Epidermal melanocyte (primary cell): ENCODE data around the gene TPO.
"Not testable (repeated sequence)": the region's sequence is repeated elsewhere in the genome, so short reads cannot be mapped to it uniquely, and the experiment has no call there.

Experiments
- DNase-seq: peaks from one replicate; pipeline ENCODE4 v3.0.0; 2011; ENCODE audit warnings: low spot score; ENCODE audit not compliant: insufficient read length

Gene TPO

DNA sequence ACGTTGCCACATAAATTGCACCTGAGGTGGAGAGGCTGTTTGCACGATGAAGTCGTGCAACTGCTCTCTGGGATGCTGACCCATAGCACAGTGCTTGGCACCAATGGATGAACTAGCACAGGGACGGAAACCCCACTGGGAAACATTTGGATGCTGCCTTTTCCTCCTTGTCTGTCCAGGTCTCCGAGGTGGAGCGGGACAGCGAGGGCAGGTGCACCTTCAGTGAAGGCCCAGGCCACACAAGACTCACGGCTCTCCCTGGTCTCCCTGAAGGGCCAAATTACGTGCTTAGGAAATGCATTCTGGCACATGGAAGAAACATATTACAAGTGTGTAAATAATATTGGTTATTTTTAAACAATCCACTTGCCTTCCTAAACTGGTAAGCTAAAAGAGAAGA lies 70.3 kb downstream of the TPO start:
- DNase-seq = no peak

DNA sequence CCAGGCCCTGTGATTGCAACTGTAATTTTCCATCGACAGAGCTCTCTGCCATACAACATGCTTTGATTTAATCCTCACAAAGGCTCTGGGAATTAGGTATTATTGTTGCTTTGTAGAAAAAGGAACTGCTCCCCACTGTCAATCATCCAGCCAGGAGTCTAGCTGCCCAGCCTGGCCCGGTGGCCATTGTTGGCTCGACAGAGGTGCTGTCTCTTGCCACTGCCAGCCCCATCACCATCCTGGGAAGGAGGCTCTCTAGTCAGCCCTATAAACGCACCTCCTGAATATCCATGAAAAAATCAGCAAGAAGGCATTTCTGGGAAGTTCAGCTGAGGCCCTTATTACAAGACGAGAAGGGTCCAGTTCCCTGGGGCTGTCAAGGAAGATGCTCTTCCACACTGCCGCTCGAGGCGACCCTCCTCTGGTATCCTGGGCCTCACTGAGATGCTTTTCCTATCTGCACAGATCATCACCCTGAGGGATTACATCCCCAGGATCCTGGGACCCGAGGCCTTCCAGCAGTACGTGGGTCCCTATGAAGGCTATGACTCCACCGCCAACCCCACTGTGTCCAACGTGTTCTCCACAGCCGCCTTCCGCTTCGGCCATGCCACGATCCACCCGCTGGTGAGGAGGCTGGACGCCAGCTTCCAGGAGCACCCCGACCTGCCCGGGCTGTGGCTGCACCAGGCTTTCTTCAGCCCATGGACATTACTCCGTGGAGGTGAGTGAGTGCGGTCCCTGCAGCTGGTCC lies 71.0 kb downstream of the TPO start:
- DNase-seq = no peak

DNA sequence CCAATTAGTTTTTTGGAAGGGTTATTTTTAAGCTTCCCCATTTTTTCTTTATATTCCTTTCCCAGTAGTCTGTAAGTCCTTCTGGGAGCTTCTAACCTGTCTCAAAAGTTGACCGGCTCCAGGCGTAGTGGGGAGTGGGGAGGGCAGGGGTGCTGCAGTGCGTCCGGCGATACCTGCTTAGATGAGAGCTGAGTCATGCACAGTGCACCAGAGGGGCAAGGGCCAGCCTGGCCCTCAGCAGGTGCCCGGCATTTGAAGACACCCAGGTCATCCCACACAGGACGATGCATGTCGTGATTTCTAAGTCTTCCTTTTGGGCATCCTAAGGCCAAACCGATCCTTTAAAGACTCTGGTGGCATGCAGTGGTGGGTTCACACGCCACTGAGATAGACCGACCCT lies 73.4 kb downstream of the TPO start:
- DNase-seq = no peak

DNA sequence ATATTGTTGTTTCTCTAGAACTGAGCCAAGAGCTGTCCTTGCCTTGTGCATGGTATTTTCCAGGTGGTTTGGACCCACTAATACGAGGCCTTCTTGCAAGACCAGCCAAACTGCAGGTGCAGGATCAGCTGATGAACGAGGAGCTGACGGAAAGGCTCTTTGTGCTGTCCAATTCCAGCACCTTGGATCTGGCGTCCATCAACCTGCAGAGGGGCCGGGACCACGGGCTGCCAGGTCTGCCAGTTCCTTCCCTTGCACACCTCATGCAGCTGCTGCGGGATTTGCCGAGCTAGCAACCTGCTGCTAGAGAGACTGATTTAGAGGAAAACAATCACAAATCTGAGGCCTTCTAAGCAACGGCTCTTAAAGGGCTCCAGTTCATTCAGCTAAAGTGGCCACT lies 74.5 kb downstream of the TPO start:
- DNase-seq = no peak

DNA sequence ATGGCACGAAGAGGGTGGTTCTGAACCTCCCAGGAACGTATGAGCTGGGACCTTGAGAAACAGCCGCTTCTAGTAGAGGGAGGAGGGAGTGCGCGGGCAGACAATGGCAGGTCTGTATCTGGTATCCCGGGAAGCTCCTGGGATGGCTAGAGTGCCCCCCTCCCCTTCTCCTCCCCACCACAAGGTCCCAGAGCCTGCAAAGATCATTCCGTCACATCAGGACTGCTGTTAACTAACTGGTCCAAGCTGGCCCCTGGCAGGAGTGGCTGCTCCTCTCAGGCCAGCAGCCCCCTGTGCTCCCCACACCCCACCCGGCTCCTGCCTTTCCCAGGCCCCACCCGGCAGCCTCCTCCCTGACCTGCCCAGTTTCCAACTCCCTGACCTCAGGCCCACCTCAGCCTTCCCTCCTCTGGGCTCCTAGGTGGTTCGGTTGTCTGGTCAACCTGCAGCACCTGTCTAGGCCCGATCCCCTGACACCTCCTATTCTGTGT lies 75.0 kb downstream of the TPO start:
- no peak for DNase-seq

DNA sequence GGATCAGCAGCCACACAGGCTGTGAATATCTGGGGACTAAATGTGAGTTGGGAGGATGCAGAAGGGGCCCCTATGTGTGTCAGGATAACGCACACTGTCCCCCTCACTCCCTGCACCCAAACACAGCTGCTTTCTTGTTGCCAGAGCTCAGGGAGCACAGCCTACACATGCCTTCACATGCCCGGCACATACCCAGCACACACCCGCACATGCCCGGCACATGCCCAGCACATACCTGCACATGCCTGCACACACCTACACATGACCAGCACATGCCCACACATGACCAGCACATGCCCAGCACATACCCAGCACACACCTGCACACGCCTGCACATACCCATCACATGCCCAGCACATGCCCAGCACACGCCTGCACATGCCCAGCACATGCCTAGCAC lies 75.6 kb downstream of the TPO start:
- no peak for DNase-seq

DNA sequence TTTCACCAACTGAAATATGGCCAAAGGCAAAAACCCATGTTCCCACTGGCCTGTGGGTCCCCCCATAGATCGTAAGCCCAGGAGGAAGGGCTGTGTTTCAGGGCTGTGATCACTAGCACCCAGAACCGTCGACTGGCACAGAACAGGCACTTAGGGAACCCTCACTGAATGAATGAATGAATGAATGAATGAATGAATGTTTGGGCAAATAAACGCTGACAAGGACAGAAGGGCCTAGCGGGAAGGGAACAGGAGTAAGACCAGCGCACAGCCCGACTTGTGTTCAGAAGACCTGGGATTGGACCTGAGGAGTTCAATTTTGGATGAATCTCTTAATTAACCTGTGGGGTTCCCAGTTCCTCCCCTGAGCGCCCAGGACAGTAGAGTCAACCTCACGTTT lies 76.2 kb downstream of the TPO start:
- no peak for DNase-seq

DNA sequence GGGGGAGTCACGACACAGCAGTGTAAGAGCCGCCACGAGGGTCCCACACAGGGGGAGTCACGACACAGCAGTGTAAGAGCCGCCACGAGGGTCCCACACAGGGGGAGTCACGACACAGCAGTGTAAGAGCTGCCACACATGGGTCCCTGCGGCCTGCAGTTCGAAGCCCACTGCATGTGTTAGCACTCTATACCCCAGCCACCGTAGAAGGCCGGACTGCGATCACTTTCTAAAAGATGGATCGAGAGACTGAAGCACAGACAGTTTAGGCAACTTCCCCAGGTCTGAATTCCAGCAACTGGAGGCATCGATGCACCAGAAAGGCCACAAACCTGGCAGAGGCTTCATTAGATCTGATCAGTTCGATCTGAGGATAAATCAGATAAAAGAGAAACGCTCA lies 77.1 kb downstream of the TPO start:
- DNase-seq = not testable (repeated sequence)

DNA sequence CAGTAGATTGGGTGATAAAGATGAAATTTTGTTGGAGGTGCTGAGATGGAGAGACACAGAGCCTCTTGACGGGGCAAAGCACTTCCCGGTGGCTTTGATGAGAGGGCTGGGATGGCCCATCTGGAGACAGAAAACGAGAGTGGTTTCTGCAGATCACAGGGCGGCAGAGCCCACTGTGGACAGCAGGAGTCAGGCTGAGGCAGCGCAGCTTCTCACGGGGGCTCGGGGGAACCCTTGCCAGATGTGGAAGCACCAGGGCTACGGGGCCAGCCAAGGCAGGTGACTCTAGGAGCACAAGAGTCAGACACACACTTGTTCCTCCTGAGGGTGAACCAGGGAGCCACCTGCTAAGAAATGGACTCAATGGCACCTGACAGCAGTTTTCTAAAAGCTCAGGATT lies 78.5 kb downstream of the TPO start:
- DNase-seq = no peak

DNA sequence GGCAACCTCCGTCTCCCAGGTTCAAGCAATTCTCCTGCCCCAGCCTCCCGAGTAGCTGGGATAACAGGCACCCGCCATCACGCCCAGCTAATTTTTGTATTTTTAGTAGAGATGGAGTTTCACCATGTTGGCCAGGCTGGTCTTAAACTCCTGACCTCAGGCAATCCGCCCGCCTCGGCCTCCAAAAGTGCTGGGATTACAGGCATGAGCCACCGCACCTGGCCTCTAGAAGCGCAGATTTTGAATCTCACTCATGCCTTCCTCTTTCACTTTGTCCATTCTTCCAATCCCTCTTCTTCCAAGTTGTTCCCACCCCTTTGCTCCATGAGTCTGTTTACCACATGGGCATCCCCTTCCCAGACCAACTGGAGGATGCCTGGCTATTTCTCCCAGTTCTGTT lies 79.0 kb downstream of the TPO start:
- DNase-seq = not testable (repeated sequence)

DNA sequence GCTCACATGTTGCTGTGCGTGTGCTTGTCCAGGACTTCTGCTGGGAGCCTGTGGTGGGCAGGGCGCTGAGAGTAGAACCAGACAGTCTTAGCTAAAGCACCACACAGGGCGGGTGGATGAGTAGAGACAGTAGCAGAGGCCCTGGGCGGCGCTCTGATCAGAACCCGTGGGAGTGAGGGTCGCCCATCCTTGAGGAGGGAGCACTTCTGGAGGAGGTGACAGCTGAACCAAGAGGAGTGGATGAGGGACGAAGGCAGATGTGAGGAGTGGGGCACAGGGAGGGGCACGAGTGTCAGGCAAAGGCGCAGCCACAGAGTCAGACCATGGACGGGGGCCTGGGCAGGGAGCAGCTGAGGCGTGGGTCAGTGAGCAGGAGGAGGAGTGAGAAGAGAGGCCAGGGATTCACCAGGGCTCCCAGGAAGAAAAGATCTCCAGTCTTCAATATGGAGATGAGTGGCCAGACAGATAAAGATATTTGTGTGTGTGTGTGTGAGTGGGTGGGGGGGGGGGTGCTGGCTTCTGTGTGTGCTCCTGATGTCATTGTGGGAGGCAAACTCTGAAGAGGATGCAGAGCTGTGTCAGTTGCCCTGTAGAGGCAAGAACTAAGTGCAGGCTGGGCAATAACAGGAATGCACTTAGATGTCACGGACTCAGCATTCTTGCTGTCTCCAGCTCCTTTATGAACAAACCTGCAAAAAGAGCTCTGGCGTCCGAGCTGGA lies 79.6 kb downstream of the TPO start:
- no peak for DNase-seq

DNA sequence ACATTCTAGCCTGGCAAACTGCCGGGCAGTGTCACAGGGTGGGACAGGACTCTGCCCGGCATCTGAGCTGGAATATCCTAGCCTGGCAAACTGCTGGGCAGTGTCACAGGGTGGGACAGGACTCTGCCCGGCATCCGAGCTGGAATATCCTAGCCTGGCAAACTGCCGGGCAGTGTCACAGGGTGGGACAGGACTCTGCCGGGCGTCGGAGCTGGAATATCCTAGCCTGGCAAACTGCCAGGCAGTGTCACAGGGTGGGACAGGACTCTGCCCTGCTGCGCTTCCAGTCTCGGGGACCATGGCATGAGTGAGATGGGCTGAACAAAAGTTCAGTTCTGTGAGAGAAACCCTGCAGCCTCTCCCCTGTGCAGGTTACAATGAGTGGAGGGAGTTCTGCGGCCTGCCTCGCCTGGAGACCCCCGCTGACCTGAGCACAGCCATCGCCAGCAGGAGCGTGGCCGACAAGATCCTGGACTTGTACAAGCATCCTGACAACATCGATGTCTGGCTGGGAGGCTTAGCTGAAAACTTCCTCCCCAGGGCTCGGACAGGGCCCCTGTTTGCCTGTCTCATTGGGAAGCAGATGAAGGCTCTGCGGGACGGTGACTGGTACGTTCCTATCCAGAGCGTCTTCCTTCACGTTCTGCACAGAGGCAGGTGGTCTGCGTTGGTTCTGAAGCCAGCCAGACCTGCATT lies 80.3 kb downstream of the TPO start:
- DNase-seq = no peak

DNA sequence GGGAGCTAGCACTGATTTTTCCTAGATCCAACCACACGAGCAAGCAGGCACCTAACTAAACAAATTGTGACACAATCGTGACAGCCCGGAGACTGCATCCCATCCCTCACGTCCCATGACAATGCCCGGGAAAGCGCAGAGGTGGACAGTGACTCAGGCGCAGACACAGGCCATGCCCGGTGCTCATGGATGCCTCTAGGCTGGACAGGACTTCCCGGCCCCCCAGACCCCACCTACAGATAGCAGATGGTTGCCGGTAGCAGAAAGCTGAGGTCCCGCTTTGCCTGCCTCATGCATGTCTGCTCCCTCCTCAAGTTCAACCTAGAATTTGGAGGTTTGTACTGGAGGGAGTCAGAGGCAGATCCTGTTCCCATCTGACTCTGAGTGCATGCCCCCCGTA lies 81.0 kb downstream of the TPO start:
- DNase-seq = no peak

DNA sequence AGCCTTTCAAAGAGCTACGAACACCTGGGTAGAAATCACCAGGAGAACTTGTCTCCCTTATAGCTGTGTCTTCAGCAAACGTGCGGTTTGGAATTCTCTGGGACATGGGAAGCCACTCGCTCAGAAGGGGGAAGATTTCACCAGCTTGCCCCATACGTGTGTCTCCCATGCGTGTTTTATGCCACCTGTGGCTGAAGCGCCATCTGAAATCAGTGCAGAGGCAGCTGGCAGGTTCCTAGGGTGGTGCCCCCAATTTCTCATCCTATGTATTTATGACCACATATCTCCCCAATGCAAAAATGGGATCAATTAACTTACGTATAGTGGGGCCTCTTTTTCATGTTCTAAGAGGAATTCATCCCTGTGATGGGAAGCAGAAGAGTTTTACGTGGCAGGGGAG lies 81.6 kb downstream of the TPO start:
- no peak for DNase-seq

DNA sequence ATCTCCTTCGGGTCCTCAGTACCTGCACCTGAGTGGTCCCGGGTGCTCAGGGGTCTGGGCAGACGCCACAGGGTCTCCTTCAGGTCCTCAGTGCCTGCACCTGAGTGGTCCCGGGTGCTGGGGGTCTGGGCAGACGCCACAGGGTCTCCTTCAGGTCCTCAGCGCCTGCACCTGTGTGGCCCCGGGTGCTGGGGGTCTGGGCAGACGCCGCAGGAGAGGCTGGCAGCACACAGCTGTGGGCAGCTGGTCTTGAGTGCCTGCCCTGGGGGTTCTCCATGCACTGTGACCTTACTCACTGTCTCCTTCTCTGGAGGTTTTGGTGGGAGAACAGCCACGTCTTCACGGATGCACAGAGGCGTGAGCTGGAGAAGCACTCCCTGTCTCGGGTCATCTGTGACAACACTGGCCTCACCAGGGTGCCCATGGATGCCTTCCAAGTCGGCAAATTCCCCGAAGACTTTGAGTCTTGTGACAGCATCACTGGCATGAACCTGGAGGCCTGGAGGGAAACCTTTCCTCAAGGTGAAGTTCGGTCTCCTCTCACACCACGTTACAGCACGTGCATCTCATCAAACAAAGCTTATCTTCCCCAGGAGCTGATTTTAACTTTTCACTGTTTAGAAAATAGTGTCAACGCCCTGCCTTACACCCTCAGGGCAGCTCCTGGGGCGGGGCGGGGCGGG lies 82.6 kb downstream of the TPO start:
- DNase-seq = no peak

DNA sequence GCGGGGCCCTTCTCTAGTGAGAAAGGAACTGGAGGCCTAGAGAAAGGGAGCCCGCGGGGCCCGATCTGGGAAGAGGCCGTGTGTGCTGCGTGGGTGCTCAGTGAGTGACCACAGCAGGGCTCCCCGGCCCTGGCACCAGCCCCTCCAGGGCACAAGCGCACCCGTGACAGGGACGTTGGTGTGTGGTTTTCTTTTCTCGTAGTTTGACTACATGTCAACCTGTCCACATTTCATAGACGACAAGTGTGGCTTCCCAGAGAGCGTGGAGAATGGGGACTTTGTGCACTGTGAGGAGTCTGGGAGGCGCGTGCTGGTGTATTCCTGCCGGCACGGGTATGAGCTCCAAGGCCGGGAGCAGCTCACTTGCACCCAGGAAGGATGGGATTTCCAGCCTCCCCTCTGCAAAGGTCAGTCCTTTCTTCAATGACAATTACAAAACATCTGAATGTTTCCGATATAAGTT lies 83.1 kb downstream of the TPO start:
- DNase-seq = no peak

DNA sequence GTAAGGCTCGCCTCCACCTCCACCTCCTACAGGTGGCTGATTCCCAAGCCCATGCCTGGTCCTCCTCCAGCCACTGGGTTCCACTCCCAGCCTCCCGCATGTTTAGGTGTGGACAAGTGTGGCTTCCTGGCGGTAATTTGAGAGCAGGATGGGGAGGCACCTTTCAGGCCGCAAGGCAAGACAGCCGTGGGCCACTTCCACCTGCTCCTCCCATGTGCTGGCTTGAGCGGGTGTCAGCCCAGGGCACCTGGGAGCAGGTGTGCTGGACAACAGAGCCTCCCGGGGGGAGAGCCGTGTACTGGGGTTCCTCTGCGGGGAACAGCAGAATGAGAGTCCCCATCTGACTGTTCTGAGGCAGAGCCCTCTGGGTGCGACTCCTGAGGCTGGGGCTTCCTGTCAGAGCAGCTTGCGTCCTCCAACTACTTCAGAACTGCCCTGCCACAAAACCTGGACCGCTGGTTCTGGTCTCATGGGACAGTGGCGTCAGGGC lies 83.9 kb downstream of the TPO start:
- DNase-seq = no peak

DNA sequence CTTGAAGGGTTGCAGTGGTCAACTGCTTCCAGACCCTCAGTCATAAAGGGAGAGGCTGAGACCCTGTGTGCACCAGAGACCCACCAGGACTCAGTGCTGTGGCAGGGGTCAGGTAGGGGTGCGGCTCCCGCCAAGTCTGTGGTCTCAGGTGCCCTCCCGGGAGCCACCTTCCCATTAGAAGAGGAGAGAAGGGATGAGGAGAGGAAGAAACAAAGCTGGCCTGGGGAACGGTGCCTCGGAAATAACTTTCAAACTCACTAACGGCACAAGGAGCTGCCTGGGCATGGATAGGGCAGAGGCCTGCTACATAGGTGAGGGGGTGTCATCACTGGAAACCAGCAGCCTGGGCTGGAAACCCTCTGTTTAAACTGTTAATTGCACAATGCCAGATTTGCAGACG lies 84.9 kb downstream of the TPO start:
- no peak for DNase-seq

DNA sequence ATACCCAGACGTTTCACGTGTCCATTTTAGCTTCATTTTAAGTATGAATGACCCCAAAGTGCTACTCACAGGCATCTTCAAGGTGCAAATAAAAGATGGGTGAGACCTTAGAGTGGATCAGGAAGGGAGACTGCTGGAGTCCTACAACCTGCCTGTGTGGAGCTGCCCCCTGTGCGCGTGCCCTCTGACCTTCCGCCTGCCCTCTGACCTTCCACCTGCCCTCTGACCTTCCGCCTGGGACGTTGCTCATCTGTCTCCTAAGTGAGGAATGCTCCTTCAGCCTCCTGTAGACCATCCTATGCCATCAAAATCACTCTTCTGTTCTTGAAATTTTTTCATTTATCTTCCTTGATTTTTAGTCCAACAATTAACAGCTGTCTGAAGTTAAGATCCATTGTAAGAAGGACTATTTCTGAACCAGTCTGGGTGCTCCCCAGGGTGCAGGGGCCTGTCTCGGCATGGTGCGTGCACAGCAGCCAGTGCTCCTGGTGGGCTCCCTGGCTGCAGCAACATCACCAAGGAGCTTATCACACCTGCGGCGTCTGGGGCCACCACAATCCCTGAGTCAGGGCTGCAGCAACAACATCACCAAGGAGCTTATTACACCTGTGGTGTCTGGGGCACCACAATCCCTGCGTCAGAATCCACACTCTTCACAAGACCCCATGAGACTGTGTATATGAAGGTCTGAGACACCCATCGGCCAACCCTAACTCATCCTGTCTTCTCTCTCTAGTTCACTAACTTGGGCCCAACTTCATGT lies 86.0 kb downstream of the TPO start:
- no peak for DNase-seq

DNA sequence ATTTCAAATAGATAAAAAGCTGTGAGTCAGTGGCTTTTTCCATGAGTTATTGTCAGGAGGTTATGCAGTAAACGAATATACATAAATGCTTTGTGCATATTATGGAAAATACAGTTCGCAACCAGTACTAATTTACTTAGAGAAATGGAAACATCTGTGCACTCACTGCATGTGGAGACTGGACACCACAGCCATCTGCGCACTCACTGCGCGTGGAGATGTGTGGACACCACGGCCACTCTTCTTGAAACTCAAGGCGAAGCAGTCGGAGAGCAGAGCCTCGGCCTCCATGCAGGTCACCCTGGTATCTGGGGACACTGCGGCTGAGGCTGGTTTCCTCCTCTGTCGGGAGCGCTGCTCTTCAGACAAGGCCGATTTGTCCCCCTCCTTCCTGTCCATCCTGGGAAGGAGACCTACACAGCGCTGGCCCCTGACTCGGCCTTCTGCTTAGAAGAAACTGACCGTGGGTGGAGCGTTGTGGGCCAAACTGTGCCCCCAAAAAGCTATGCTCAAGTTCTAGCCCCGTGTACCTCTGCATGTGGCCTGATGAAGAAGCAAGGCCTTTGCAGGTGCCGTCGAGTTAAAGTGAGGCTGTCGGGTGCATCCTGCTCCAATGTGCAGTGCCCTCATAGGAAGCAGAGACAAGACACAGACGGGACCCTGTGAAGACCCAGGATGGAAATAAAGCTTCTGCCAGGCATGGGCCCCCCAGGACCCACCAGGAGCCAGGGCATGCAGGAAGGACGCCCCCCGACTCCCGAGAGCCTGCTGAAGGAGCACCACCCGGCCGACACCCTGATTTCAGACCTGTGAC lies 88.0 kb downstream of the TPO start:
- DNase-seq = no peak
